Stomach (tissue), 4 donors: ENCODE data around the gene SYT7.

Experiments
- CTCF ChIP-seq, 7 experiments: fragments of 450-650 bp in 4 of 7; fragments of 200-600 bp in 3 of 7; sonication (generic) in 3 of 7; IDR thresholded peaks; one replicate each; pipeline ENCODE4 v1.5.1; 2016 to 2019; ENCODE audit warnings: antibody characterized with exemption in 7 of 7, control low read depth in 2 of 7, mild to moderate bottlenecking in 1 of 7
- POLR2A ChIP-seq, 4 donors: fragments of 450-650 bp; IDR thresholded peaks; one replicate each; pipeline ENCODE4 v1.6.1; 2016; ENCODE audit warnings: antibody characterized with exemption in 4 of 4, control low read depth in 2 of 4, mild to moderate bottlenecking in 1 of 4, moderate library complexity in 1 of 4
- POLR2AphosphoS5 ChIP-seq, 3 donors: sonication (generic); formaldehyde crosslinking; IDR thresholded peaks; one replicate each; pipeline ENCODE4 v1.6.1; 2016; ENCODE audit warnings: antibody characterized with exemption in 3 of 3

GRCh38 chr11:61516675-61517572 is 64.0 kb downstream of the SYT7 start:
- TF ChIP-seq POLR2A (IDR thresholded peaks at IDR 0.05) (no peak), CTCF (IDR thresholded peaks at IDR 0.05) (peak in 6 of 7 experiments; percentile 75 to 98 (median 96)), POLR2AphosphoS5 (IDR thresholded peaks at IDR 0.05) (no peak)
